Adrenal gland (tissue), 12 donors: ENCODE data around the gene CDH11. TPM values are rescaled to one million over a fixed set of nuclear protein-coding genes. Genes with fewer than 3 reads are reported as not detected.

Source experiments
- DNase-seq, 7 donors: peaks; one replicate each; pipeline ENCODE4 v3.0.0-alpha.2; 2019 to 2020
- H3K27ac ChIP-seq, 5 donors: fragments of 200-600 bp; sonication (generic) in 4 of 5; 1 replicate in 3 of 5; 2 replicates in 2 of 5; pipeline versions ENCODE4 v1.5.1 to v1.8.0; 2016 to 2020; ENCODE audit warnings: mild to moderate bottlenecking in 1 of 5
- H3K27me3 ChIP-seq: fragments of 200-600 bp; 2 replicates; pipeline ENCODE4 v1.8.0; 2021
- H3K36me3 ChIP-seq, 2 donors: fragments of 200-600 bp; replicated peaks in 1 of 2; 1 replicate in 1 of 2; 2 replicates in 1 of 2; pipeline versions ENCODE4 v1.5.1 to v1.8.0; 2018 to 2022
- H3K4me1 ChIP-seq, 2 donors: fragments of 200-600 bp; replicated peaks in 1 of 2; 1 replicate in 1 of 2; 2 replicates in 1 of 2; pipeline versions ENCODE4 v1.5.1 to v1.8.0; 2018 to 2021
- H3K4me3 ChIP-seq, 4 donors: fragments of 200-600 bp; sonication (generic) in 3 of 4; one replicate each; pipeline ENCODE4 v1.5.1; 2016 to 2018
- H3K9me3 ChIP-seq, 3 donors: fragments of 200-600 bp; sonication (generic) in 1 of 3; replicated peaks in 1 of 3; 1 replicate in 2 of 3; 2 replicates in 1 of 3; pipeline versions ENCODE4 v1.5.1 to v1.8.0; 2016 to 2021
- POLR2A ChIP-seq, 2 donors: fragments of 450-650 bp; IDR thresholded peaks; one replicate each; pipeline ENCODE4 v1.6.1; 2017; ENCODE audit warnings: antibody characterized with exemption in 2 of 2, mild to moderate bottlenecking in 2 of 2, moderate library complexity in 1 of 2
- WGBS, 4 donors: extraction: QIAGEN DNeasy Blood & Tissue Kit in 2 of 4; methylation state at CpG; one replicate each; pipeline versions ENCODE4 v1.1.5 to v1.1.7; 2013 to 2017; 5-methylcytosine and 5-hydroxymethylcytosine counted together
- intact Hi-C, 2 donors: fragments of 100-400 bp; cut with DNase I; formaldehyde crosslinking; loops; one replicate each; pipeline versions ENCODE4 v1.14.1 to v1.15.0; 2022 to 2023
- polyA plus RNA-seq, 3 donors: library from polyadenylated mRNA; stranded (reverse); fragments of 200-250 nt in 2 of 3; fragments of 350-450 nt in 1 of 3; fragmentation: Illumina TruSeq in 1 of 3; extraction: RNeasy Lipid Tissue Mini Kit (QIAGEN cat#74804) in 1 of 3; gene quantifications; one replicate each; pipeline ENCODE4 v1.2.3, GENCODE V29; 2013 to 2014
- total RNA-seq, 9 donors: library from RNA; depleted of rRNA in 4 of 9; stranded (reverse); fragments of >200 nt in 4 of 9; fragments of 120-200 nt in 1 of 9; fragmentation: NEBNext Ultra II Directional in 1 of 9; extraction: Animal tissue kit (Norgen Biotek cat#: 25700) in 1 of 9; gene quantifications; one replicate each; pipeline versions ENCODE4 v1.1.0 to v1.2.4, GENCODE V29; 2013 to 2023
- TF ChIP-seq, protein P1 (sequence below), 6 experiments: fragments of 450-650 bp in 4 of 6; fragments of 200-600 bp in 2 of 6; sonication (generic) in 1 of 6; IDR thresholded peaks; 1 replicate in 5 of 6; 2 replicates in 1 of 6; pipeline versions ENCODE4 v1.5.1 to v1.8.0; 2016 to 2021; ENCODE audit warnings: antibody characterized with exemption in 6 of 6, mild to moderate bottlenecking in 2 of 6, moderate library complexity in 1 of 6
- donor health status: healthy with polysubstance abuse.
- donor health status: Bipolar disorder and iron deficiency.
- donor health status: DM: yes; HTN: yes; CAD: no.
- donor health status: DM: no; HTN: no; CAD: no.
- donor health status: DM: no; HTN: no; CAD: no.
- donor health status: DM: yes; HTN: yes; CAD: no.

The CDH11 gene
- total and polyA plus RNA-seq, 12 donors, result 3.0 to 102 (median 31.0) TPM

DNA sequence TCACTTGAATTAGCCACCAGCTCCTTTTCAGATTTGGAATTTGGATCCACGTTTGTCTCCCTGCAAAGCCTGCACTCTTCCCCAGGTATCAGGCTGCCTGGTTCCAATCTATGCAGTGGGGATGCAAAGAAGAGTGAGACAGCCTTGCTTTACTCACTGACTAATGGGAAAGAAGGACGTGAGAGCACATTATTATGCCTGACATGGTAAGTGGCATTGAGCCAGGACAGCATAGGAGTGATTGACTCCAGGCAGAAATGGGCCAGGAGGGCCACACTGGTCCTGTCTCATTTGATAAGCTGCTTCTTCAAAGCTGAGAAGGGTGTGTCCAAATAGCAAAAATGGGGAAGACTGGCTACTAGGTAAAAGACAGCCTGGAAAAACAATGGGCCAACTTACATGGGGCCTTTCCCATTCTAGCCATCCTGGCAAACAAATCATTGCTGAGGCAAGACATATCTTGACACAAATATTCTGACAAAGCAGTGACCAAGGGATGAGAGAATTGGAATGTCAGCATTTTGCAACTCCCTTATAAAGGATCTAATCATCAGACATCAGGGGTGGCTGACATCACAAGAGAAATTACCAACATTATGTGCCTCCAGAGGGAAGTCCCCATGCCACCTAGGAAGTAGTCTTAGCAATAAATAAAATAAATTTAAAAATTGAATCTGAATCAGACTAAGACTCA is 38.6 kb downstream of the CDH11 start:
- no peaks in the 10 kb centered on the region for H3K9me3 ChIP-seq
- H3K27me3 ChIP-seq, result no peaks in the 10 kb centered on the region
- no peaks in the 10 kb centered on the region for H3K36me3 ChIP-seq
- H3K27ac ChIP-seq, result no peak overlapping the region
- WGBS, 4 donors, result 37 to 53% (median 50%) methylated on average over 2 of the region's 2 CpGs
- no peak overlapping the region for H3K4me3 ChIP-seq
- no peak for DNase-seq
- no peaks in the 10 kb centered on the region for H3K4me1 ChIP-seq
- intact Hi-C loops, result no loop called here
- TF ChIP-seq, protein P1, sequence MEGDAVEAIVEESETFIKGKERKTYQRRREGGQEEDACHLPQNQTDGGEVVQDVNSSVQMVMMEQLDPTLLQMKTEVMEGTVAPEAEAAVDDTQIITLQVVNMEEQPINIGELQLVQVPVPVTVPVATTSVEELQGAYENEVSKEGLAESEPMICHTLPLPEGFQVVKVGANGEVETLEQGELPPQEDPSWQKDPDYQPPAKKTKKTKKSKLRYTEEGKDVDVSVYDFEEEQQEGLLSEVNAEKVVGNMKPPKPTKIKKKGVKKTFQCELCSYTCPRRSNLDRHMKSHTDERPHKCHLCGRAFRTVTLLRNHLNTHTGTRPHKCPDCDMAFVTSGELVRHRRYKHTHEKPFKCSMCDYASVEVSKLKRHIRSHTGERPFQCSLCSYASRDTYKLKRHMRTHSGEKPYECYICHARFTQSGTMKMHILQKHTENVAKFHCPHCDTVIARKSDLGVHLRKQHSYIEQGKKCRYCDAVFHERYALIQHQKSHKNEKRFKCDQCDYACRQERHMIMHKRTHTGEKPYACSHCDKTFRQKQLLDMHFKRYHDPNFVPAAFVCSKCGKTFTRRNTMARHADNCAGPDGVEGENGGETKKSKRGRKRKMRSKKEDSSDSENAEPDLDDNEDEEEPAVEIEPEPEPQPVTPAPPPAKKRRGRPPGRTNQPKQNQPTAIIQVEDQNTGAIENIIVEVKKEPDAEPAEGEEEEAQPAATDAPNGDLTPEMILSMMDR (IDR thresholded peaks at IDR 0.05), result no peak
- no peak for TF ChIP-seq POLR2A (IDR thresholded peaks at IDR 0.05)

DNA sequence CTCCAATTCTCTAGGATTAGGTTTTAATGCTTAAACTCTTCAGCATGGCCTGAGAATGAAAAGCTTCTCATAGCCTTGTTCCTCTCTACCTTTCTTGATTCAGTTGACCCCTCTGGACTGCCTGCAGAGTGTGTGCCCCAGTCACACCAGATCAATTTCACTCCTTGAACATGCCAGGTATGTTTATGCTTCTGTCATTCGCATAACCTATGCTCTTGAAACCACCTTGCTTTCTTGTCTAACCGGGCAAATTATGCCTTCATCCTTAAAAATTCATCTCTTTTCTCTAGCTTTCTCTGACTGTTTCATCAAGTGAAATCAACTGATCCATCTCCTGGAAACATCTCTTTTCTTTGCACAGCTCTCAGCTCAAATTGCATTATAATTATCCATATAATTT is 42.3 kb downstream of the CDH11 start:
- H3K4me3 ChIP-seq, result no peak overlapping the region
- no peak for DNase-seq
- no peak overlapping the region for H3K27ac ChIP-seq
- H3K4me1 ChIP-seq, result no peaks in the 10 kb centered on the region
- H3K9me3 ChIP-seq, result no peaks in the 10 kb centered on the region
- TF ChIP-seq, protein P1 (IDR thresholded peaks at IDR 0.05), result no peak
- TF ChIP-seq POLR2A (IDR thresholded peaks at IDR 0.05), result no peak
- 90 to 94% (median 92%) methylated on average over 2 of the region's 2 CpGs for WGBS, 4 donors
- no peaks in the 10 kb centered on the region for H3K36me3 ChIP-seq
- intact Hi-C loops, result no loop called here
- no peaks in the 10 kb centered on the region for H3K27me3 ChIP-seq

DNA sequence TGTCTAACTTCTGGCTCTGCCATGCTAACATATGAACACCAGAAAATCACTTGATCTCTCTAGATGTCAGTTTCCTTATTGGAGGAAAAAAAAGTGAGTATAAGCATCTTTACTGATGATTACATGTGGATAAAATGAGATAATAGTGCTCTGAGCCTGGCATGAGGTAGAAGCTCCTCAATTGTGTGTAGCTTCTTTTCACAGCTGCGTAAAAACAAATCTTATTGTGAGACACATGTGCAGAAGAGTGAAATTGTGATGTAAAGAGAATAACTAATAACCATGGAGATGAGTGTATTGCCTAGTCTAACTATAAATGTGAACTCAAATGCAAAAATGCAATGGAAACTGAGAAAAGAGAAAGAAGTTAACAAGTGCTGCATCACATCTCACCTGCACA is 44.7 kb downstream of the CDH11 start:
- H3K4me3 ChIP-seq, result no peak overlapping the region
- intact Hi-C loops, result no loop called here
- H3K27ac ChIP-seq, result no peak overlapping the region
- no peaks in the 10 kb centered on the region for H3K36me3 ChIP-seq
- WGBS, 4 donors, result 91 to 94% (median 93%) methylated on average over 1 of the region's 1 CpG
- no peaks in the 10 kb centered on the region for H3K9me3 ChIP-seq
- TF ChIP-seq, protein P1 (IDR thresholded peaks at IDR 0.05), result no peak
- TF ChIP-seq POLR2A (IDR thresholded peaks at IDR 0.05), result no peak
- no peak for DNase-seq
- H3K27me3 ChIP-seq, result no peaks in the 10 kb centered on the region
- no peaks in the 10 kb centered on the region for H3K4me1 ChIP-seq

DNA sequence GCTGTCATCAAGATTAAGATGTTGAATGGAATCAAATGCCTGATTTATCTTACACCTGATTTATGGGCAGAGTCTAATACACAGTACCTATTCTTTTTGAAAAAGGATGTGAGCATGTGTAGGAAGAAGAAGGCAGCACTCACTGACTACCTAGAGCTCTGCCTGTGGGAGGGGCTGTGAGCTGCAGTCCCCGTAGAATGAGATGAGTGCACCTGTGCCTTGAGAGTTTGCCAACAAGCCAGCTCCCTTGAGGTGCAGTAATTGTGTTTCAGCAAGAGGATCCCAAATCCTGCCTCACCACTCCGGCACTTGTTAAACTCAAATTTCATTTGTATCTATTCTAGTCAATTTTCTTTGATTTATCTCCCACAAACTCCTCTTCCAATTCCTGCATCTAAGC is 46.0 kb downstream of the CDH11 start:
- WGBS, 4 donors, result 92 to 94% (median 93%) methylated on average over 2 of the region's 2 CpGs
- H3K9me3 ChIP-seq, result no peaks in the 10 kb centered on the region
- no peak for DNase-seq
- intact Hi-C loops, result no loop called here
- peaks cover 0 to 5% of the 10 kb centered on the region in 2 donors for H3K4me1 ChIP-seq
- no peaks in the 10 kb centered on the region for H3K36me3 ChIP-seq
- no peaks in the 10 kb centered on the region for H3K27me3 ChIP-seq
- H3K4me3 ChIP-seq, result no peak overlapping the region
- no peak overlapping the region for H3K27ac ChIP-seq
- TF ChIP-seq, protein P1 (IDR thresholded peaks at IDR 0.05), result no peak
